ENCODE measurements around the gene KCNIP4.

DNA sequence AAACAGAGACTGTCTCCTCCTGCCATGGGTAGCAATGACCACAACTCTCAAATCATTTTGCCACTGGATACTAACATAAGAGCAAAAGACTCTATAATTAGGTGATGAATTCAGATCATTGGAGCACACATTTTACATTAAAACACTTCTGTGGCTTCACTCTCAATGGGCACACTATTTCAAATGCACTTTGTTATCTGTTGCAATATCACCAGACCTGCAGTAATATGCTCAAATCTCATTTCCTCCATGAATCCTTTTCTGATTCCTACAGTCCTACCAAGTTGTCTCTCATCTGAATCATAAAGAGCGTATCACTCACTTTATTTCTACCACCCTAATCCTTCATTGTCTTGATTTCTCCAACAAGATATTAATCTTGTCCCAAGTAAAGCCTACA lies 302.8 kb downstream of the KCNIP4 start:
- TF ChIP-seq, protein P1, sequence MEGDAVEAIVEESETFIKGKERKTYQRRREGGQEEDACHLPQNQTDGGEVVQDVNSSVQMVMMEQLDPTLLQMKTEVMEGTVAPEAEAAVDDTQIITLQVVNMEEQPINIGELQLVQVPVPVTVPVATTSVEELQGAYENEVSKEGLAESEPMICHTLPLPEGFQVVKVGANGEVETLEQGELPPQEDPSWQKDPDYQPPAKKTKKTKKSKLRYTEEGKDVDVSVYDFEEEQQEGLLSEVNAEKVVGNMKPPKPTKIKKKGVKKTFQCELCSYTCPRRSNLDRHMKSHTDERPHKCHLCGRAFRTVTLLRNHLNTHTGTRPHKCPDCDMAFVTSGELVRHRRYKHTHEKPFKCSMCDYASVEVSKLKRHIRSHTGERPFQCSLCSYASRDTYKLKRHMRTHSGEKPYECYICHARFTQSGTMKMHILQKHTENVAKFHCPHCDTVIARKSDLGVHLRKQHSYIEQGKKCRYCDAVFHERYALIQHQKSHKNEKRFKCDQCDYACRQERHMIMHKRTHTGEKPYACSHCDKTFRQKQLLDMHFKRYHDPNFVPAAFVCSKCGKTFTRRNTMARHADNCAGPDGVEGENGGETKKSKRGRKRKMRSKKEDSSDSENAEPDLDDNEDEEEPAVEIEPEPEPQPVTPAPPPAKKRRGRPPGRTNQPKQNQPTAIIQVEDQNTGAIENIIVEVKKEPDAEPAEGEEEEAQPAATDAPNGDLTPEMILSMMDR (IDR thresholded peaks at IDR 0.05), result no peak
- TF ChIP-seq POLR2A (IDR thresholded peaks at IDR 0.05), result no peak
- TF ChIP-seq EP300 (IDR thresholded peaks at IDR 0.05), result no peak

Data from tibial nerve (tissue), 4 donors.